ENCODE data around the gene FAM229A.

FAM229A gene

DNA sequence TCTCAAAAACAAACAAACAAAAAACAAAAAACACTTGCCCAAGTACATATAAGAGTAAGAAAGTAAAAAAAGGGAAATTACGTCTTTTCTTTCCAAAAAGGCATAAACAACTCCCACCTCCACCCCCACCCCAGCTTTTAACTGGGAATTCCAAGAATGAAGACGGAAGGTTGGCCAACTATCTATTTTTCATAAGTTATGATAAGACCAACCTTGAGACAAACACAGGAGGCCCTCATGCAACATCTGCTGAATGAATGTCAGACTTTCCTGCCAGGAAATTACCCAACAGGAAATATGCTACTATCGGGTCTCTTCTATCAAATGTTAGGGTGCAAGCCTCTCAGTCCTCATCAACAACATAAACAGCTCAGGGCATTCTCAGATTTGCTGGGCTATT, 30.0 kb upstream of the FAM229A start:
- Histone ChIP-seq H3K36me3 (ENCODE audit: insufficient read depth, insufficient read length, low read length) (peaks cover 58% of the 10 kb centered on the region), H3K9me3 (ENCODE audit: insufficient read depth, low read length) (peaks cover 7% of the 10 kb centered on the region; the same call in 1 of the 2 replicates), H3K4me1 (ENCODE audit: insufficient read depth, insufficient read length) (no peaks in the 10 kb centered on the region), H3K4me3 (ENCODE audit: insufficient read length, low read depth) (no peak overlapping the region), H3K27me3 (ENCODE audit: insufficient read depth, insufficient read length) (no peaks in the 10 kb centered on the region), H3K9ac (ENCODE audit: insufficient read length, low read depth) (no peak overlapping the region)
- DNase-seq (ENCODE audit: low read depth, low spot score) = no peak
- TF ChIP-seq SUZ12 (IDR thresholded peaks at IDR 0.05; ENCODE audit: extremely low read depth, insufficient read depth, insufficient read length) (no peak), YY1 (IDR thresholded peaks at IDR 0.05; ENCODE audit: insufficient read depth, insufficient read length) (no peak), ZNF274 (IDR thresholded peaks at IDR 0.05; ENCODE audit: low read depth, low read length) (no peak)

DNA sequence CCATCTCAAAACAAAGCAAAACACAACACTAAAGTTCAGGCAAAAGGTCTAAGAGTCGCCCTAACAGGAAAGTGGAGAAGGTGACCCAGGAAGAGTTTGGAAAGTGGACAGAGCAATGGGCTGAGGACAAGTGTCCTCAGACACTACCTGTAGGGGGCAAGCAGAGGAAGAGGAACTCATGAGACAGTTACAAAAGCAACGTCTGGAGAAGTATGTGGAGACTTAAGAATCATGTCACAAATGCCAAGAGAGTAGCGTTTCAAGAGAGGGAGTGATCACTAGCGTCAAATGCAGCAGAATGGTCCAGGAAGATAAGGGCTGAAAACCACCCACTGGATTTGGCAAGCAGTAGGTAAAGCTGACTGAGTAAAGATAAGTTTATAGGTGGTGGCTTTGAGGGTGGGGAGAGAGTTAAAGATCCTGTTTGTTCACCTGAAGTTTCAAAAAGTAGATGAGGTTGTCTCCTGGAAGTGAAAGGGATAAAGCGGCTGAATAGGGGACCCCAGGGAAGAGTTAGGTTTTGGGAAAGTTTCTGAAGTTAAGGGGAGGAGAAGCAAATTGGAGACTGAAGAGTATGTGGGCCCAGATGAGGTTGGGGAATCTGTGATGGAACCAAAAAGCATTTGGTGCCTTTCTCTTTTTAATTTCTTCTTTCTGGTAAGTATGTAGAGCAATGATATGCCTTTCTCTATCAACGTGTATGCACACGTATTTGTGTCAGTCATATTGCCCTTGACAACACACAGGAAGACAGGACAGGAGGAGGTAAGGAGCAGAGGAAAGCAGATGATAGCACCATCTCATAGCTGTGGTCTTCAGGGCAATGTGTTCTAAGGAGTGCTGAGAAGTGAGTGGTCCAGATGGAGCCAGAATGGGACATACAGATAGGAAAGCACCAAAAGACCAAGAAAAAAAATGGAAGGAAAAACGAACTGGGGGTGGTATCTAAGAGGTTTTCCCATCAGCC, 28.9 kb upstream of the FAM229A start:
- no peak for DNase-seq (ENCODE audit: low read depth, low spot score)
- no peak overlapping the region for H3K4me3 ChIP-seq (ENCODE audit: insufficient read length, low read depth)
- no peak overlapping the region for H3K9ac ChIP-seq (ENCODE audit: insufficient read length, low read depth)
- H3K4me1 ChIP-seq (ENCODE audit: insufficient read depth, insufficient read length) = no peaks in the 10 kb centered on the region
- peaks cover 68% of the 10 kb centered on the region for H3K36me3 ChIP-seq (ENCODE audit: insufficient read depth, insufficient read length, low read length)
- H3K9me3 ChIP-seq (ENCODE audit: insufficient read depth, low read length) = no peaks in the 10 kb centered on the region
- no peak for TF ChIP-seq SUZ12 (IDR thresholded peaks at IDR 0.05; ENCODE audit: extremely low read depth, insufficient read depth, insufficient read length)
- TF ChIP-seq ZNF274 (IDR thresholded peaks at IDR 0.05; ENCODE audit: low read depth, low read length) = no peak
- no peak for TF ChIP-seq YY1 (IDR thresholded peaks at IDR 0.05; ENCODE audit: insufficient read depth, insufficient read length)
- no peaks in the 10 kb centered on the region for H3K27me3 ChIP-seq (ENCODE audit: insufficient read depth, insufficient read length)

- Histone ChIP-seq H3K4me3 (ENCODE audit: insufficient read length, low read depth) (no peak overlapping the region), H3K9me3 (ENCODE audit: insufficient read depth, low read length) (no peaks in the 10 kb centered on the region), H3K4me1 (ENCODE audit: insufficient read depth, insufficient read length) (no peaks in the 10 kb centered on the region), H3K9ac (ENCODE audit: insufficient read length, low read depth) (no peak overlapping the region), H3K36me3 (ENCODE audit: insufficient read depth, insufficient read length, low read length) (peaks cover 90% of the 10 kb centered on the region), H3K27me3 (ENCODE audit: insufficient read depth, insufficient read length) (no peaks in the 10 kb centered on the region)
- DNase-seq (ENCODE audit: low read depth, low spot score) = no peak
- TF ChIP-seq SUZ12 (IDR thresholded peaks at IDR 0.05; ENCODE audit: extremely low read depth, insufficient read depth, insufficient read length) (no peak), YY1 (IDR thresholded peaks at IDR 0.05; ENCODE audit: insufficient read depth, insufficient read length) (no peak), ZNF274 (IDR thresholded peaks at IDR 0.05; ENCODE audit: low read depth, low read length) (no peak)
Observed at GRCh38 chr1:32388641-32389040, 26.4 kb upstream of the FAM229A start.

DNA sequence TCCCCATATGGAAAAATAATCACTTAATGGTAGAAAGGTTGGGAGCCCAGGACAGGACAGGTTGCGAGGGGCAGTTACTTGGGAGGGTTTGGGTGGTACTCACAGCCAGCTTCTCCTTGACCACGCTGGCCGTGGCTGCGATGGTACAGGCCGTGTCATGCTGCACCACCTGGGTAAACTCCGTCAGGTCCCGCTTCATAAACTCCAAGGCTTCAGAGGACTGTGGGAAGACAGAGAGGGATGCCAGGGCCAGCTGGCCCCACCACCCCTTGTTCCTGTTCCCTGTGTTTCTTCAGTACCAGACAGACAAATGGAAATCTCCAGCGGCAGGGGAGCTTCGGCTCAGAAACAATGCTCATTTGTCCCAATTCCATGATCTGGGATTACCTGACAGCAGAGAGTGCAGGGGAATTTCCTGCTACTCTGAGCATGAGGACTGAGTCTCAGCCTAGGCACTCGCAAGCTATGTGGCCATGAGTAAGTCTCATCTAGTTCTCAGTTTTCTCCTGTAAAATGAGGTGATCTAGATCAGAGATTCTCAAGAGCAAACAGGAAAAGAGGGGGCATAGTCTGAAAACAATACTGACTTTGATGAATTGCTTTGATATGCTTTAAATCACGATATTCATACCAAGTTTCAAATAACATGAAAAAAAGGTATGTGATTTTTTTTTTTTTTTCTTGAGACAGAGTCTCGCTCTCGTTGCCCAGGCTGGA, 24.5 kb upstream of the FAM229A start:
- Histone ChIP-seq H3K4me1 (ENCODE audit: insufficient read depth, insufficient read length) (no peaks in the 10 kb centered on the region), H3K4me3 (ENCODE audit: insufficient read length, low read depth) (no peak overlapping the region), H3K9ac (ENCODE audit: insufficient read length, low read depth) (no peak overlapping the region), H3K36me3 (ENCODE audit: insufficient read depth, insufficient read length, low read length) (peaks cover 92% of the 10 kb centered on the region), H3K27me3 (ENCODE audit: insufficient read depth, insufficient read length) (no peaks in the 10 kb centered on the region), H3K9me3 (ENCODE audit: insufficient read depth, low read length) (no peaks in the 10 kb centered on the region)
- no peak for DNase-seq (ENCODE audit: low read depth, low spot score)
- no peak for TF ChIP-seq YY1 (IDR thresholded peaks at IDR 0.05; ENCODE audit: insufficient read depth, insufficient read length)
- TF ChIP-seq ZNF274 (IDR thresholded peaks at IDR 0.05; ENCODE audit: low read depth, low read length) = no peak
- TF ChIP-seq SUZ12 (IDR thresholded peaks at IDR 0.05; ENCODE audit: extremely low read depth, insufficient read depth, insufficient read length) = no peak

- no peaks in the 10 kb centered on the region for H3K4me1 ChIP-seq (ENCODE audit: insufficient read depth, insufficient read length)
- TF ChIP-seq SUZ12 (IDR thresholded peaks at IDR 0.05; ENCODE audit: extremely low read depth, insufficient read depth, insufficient read length) = no peak
- no peak for TF ChIP-seq YY1 (IDR thresholded peaks at IDR 0.05; ENCODE audit: insufficient read depth, insufficient read length)
- no peak for TF ChIP-seq ZNF274 (IDR thresholded peaks at IDR 0.05; ENCODE audit: low read depth, low read length)
- DNase-seq (ENCODE audit: low read depth, low spot score) = no peak
- peaks cover 98% of the 10 kb centered on the region for H3K36me3 ChIP-seq (ENCODE audit: insufficient read depth, insufficient read length, low read length)
- H3K27me3 ChIP-seq (ENCODE audit: insufficient read depth, insufficient read length) = no peaks in the 10 kb centered on the region
- no peak overlapping the region for H3K4me3 ChIP-seq (ENCODE audit: insufficient read length, low read depth)
- H3K9me3 ChIP-seq (ENCODE audit: insufficient read depth, low read length) = no peaks in the 10 kb centered on the region
- no peak overlapping the region for H3K9ac ChIP-seq (ENCODE audit: insufficient read length, low read depth)
Observed at GRCh38 chr1:32380057-32380456, 17.8 kb upstream of the FAM229A start.

GRCh38 chr1:32377541-32378220, 15.4 kb upstream of the FAM229A start:
- no peaks in the 10 kb centered on the region for H3K4me1 ChIP-seq (ENCODE audit: insufficient read depth, insufficient read length)
- TF ChIP-seq ZNF274 (IDR thresholded peaks at IDR 0.05; ENCODE audit: low read depth, low read length) = no peak
- TF ChIP-seq YY1 (IDR thresholded peaks at IDR 0.05; ENCODE audit: insufficient read depth, insufficient read length) = no peak
- no peak for TF ChIP-seq SUZ12 (IDR thresholded peaks at IDR 0.05; ENCODE audit: extremely low read depth, insufficient read depth, insufficient read length)
- no peak overlapping the region for H3K9ac ChIP-seq (ENCODE audit: insufficient read length, low read depth)
- DNase-seq (ENCODE audit: low read depth, low spot score) = no peak
- H3K9me3 ChIP-seq (ENCODE audit: insufficient read depth, low read length) = no peaks in the 10 kb centered on the region
- peaks cover 97% of the 10 kb centered on the region for H3K36me3 ChIP-seq (ENCODE audit: insufficient read depth, insufficient read length, low read length)
- H3K27me3 ChIP-seq (ENCODE audit: insufficient read depth, insufficient read length) = no peaks in the 10 kb centered on the region
- H3K4me3 ChIP-seq (ENCODE audit: insufficient read length, low read depth) = no peak overlapping the region
